HepG2 (cell line): ENCODE data around the gene SH3BP2. TPM values are rescaled to one million over a fixed set of nuclear protein-coding genes. Genes with fewer than 3 reads are reported as not detected.
A peak's percentile ranks its signal among the peaks of the same experiment; 100 is the strongest.

Experiments used
- AHR ChIP-seq: IDR thresholded peaks from 2 replicates; pipeline ENCODE4 v1.6.1; 2018; ENCODE audit warnings: missing genetic modification reagents, missing compliant biosample characterization
- BORCS8-MEF2B ChIP-seq: sonication (generic); formaldehyde crosslinking; IDR thresholded peaks from 2 replicates; pipeline ENCODE4 v1.8.0; 2022; ENCODE audit warnings: mild to moderate bottlenecking, missing genetic modification reagents
- PHF20 ChIP-seq: sonication (generic); formaldehyde crosslinking; IDR thresholded peaks from 2 replicates; pipeline ENCODE4 v1.5.0; 2020; ENCODE audit warnings: mild to moderate bottlenecking, missing genetic modification reagents
- ZBTB20 ChIP-seq: sonication (generic); formaldehyde crosslinking; IDR thresholded peaks from 2 replicates; pipeline ENCODE4 v1.8.1; 2023; ENCODE audit warnings: missing genetic modification reagents, low read depth, mild to moderate bottlenecking, borderline replicate concordance
- ZFP90 ChIP-seq: sonication (generic); formaldehyde crosslinking; IDR thresholded peaks from 2 replicates; pipeline ENCODE4 v1.8.0; 2022; ENCODE audit warnings: missing genetic modification reagents, mild to moderate bottlenecking, inconsistent platforms, borderline replicate concordance
- ZMYM4 ChIP-seq: sonication (generic); formaldehyde crosslinking; IDR thresholded peaks from 2 replicates; pipeline ENCODE4 v1.8.1; 2023; ENCODE audit warnings: mild to moderate bottlenecking, missing genetic modification reagents
- ZNF205 ChIP-seq: IDR thresholded peaks from 2 replicates; pipeline ENCODE4 v1.6.1; 2018; ENCODE audit warnings: missing biosample characterization, missing genetic modification reagents
- ZNF670 ChIP-seq: sonication (generic); formaldehyde crosslinking; IDR thresholded peaks from 2 replicates; pipeline ENCODE4 v1.8.0; 2022; ENCODE audit warnings: mild to moderate bottlenecking, missing genetic modification reagents, borderline replicate concordance
- polyA plus RNA-seq, 8 experiments: library from polyadenylated mRNA; depleted of rRNA in 3 of 8; stranded (reverse) in 7 of 8; unstranded in 1 of 8; fragments of >200 nt; fragmentation: Illumina TruSeq in 4 of 8; extraction: Trizol in 4 of 8; gene quantifications; 2 replicates each; pipeline versions ENCODE4 v1.2.1 to v1.2.3, GENCODE V29; 2011 to 2016; ENCODE audit warnings: low read depth in 4 of 8, missing spikeins in 1 of 8, mixed read lengths in 1 of 8; ENCODE audit not compliant: insufficient read depth in 1 of 8
- total RNA-seq, 5 experiments: library from RNA; depleted of rRNA; stranded (reverse); fragments of >200 nt; fragmentation: Illumina TruSeq; extraction: Trizol; gene quantifications; 2 replicates each; pipeline ENCODE4 v1.2.3, GENCODE V29; 2016; ENCODE audit warnings: low read depth in 1 of 5
- TF ChIP-seq, protein P1 (sequence below): sonication (generic); formaldehyde crosslinking; IDR thresholded peaks from 2 replicates; pipeline ENCODE4 v1.4.0; 2020; ENCODE audit warnings: missing genetic modification reagents
- TF ChIP-seq, protein P2 (sequence below): sonication (generic); formaldehyde crosslinking; IDR thresholded peaks from 2 replicates; pipeline ENCODE4 v1.5.0; 2020; ENCODE audit warnings: mild to moderate bottlenecking, missing genetic modification reagents
- TF ChIP-seq, protein P3 (sequence below): sonication (generic); formaldehyde crosslinking; IDR thresholded peaks from 2 replicates; pipeline ENCODE4 v1.4.0; 2020; ENCODE audit warnings: missing genetic modification reagents, mild to moderate bottlenecking, borderline replicate concordance
- TF ChIP-seq, protein P4 (sequence below): sonication (generic); IDR thresholded peaks from 2 replicates; pipeline ENCODE4 v1.6.1; 2016; ENCODE audit warnings: low read depth, borderline replicate concordance
- TF ChIP-seq, protein P5 (sequence below): IDR thresholded peaks from 2 replicates; pipeline ENCODE4 v1.6.1; 2016; ENCODE audit warnings: low read depth, missing genetic modification reagents, missing compliant biosample characterization
- TF ChIP-seq, protein P6 (sequence below): sonication (generic); formaldehyde crosslinking; IDR thresholded peaks from 2 replicates; pipeline ENCODE4 v1.4.0; 2020; ENCODE audit warnings: mild to moderate bottlenecking, missing genetic modification reagents

The SH3BP2 gene
- total and polyA plus RNA-seq, 2 of the 13 experiments (the other 11 are each of a cell fraction or from before 2014, with no cell fraction given), result 16.9 to 34.5 TPM

DNA sequence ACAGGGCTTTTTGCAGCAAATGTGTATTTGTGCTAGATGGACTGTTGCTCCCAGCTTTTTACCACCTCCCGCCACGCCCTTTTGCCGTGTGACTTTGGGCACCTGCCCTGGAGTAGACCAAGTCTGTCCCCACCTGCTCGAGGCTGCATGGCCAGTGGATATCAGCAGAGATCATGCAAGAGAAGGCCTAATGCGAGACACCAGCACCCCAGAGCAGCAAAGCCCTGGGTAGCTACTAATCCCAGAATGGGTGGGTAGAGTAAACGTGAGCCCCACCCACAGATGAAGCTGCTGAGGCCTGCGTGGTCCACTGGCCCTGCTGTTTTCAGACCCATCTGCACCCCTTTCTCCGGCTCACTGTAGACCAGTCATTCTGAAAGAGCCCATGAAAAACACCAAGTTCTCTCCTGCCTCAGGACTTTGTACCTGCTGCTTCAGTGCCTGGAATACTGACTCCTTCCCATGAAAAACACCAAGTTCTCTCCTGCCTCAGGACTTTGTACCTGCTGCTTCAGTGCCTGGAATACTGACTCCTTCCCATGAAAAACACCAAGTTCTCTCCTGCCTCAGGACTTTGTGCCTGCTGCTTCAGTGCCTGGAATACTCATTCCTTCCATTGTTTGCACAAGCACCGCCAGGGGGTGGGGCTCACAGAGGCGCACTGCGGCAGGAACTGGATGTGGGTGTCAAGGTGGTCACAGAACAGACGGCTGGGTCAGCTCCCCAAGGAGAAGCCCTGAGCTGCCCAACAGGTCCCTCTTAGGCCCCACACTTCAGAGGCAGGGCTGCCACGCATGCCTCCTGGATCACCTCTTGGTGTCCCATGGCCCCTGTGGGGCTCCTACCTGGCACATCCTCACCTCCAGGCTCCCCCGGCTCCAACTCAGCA, 31.6 kb upstream of the SH3BP2 start (continued):
- TF ChIP-seq, protein P1, sequence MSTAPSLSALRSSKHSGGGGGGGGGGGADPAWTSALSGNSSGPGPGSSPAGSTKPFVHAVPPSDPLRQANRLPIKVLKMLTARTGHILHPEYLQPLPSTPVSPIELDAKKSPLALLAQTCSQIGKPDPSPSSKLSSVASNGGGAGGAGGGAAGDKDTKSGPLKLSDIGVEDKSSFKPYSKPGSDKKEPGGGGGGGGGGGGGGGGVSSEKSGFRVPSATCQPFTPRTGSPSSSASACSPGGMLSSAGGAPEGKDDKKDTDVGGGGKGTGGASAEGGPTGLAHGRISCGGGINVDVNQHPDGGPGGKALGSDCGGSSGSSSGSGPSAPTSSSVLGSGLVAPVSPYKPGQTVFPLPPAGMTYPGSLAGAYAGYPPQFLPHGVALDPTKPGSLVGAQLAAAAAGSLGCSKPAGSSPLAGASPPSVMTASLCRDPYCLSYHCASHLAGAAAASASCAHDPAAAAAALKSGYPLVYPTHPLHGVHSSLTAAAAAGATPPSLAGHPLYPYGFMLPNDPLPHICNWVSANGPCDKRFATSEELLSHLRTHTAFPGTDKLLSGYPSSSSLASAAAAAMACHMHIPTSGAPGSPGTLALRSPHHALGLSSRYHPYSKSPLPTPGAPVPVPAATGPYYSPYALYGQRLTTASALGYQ (CRISPR knock-in tag), result no peak
- TF ChIP-seq, protein P2, sequence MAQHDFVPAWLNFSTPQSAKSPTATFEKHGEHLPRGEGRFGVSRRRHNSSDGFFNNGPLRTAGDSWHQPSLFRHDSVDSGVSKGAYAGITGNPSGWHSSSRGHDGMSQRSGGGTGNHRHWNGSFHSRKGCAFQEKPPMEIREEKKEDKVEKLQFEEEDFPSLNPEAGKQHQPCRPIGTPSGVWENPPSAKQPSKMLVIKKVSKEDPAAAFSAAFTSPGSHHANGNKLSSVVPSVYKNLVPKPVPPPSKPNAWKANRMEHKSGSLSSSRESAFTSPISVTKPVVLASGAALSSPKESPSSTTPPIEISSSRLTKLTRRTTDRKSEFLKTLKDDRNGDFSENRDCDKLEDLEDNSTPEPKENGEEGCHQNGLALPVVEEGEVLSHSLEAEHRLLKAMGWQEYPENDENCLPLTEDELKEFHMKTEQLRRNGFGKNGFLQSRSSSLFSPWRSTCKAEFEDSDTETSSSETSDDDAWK, result no peak
- TF ChIP-seq BORCS8-MEF2B (CRISPR knock-in tag), result no peak
- TF ChIP-seq ZNF670 (CRISPR knock-in tag), result no peak
- TF ChIP-seq ZNF205 (CRISPR knock-in tag), result peak; percentile 11; the same call in 1 of the 2 replicates
- peak; percentile 22; the same call in 1 of the 2 replicates for TF ChIP-seq ZMYM4 (CRISPR knock-in tag)
- TF ChIP-seq, protein P3, sequence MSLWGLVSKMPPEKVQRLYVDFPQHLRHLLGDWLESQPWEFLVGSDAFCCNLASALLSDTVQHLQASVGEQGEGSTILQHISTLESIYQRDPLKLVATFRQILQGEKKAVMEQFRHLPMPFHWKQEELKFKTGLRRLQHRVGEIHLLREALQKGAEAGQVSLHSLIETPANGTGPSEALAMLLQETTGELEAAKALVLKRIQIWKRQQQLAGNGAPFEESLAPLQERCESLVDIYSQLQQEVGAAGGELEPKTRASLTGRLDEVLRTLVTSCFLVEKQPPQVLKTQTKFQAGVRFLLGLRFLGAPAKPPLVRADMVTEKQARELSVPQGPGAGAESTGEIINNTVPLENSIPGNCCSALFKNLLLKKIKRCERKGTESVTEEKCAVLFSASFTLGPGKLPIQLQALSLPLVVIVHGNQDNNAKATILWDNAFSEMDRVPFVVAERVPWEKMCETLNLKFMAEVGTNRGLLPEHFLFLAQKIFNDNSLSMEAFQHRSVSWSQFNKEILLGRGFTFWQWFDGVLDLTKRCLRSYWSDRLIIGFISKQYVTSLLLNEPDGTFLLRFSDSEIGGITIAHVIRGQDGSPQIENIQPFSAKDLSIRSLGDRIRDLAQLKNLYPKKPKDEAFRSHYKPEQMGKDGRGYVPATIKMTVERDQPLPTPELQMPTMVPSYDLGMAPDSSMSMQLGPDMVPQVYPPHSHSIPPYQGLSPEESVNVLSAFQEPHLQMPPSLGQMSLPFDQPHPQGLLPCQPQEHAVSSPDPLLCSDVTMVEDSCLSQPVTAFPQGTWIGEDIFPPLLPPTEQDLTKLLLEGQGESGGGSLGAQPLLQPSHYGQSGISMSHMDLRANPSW (CRISPR knock-in tag), result no peak
- TF ChIP-seq, protein P4, sequence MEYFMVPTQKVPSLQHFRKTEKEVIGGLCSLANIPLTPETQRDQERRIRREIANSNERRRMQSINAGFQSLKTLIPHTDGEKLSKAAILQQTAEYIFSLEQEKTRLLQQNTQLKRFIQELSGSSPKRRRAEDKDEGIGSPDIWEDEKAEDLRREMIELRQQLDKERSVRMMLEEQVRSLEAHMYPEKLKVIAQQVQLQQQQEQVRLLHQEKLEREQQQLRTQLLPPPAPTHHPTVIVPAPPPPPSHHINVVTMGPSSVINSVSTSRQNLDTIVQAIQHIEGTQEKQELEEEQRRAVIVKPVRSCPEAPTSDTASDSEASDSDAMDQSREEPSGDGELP, result peak; percentile 6; the same call in 1 of the 2 replicates
- 0 out of 2 replicates have a peak, but pooled peaks have one; percentile 43 for TF ChIP-seq ZFP90
- TF ChIP-seq AHR, result no peak
- TF ChIP-seq, protein P5, sequence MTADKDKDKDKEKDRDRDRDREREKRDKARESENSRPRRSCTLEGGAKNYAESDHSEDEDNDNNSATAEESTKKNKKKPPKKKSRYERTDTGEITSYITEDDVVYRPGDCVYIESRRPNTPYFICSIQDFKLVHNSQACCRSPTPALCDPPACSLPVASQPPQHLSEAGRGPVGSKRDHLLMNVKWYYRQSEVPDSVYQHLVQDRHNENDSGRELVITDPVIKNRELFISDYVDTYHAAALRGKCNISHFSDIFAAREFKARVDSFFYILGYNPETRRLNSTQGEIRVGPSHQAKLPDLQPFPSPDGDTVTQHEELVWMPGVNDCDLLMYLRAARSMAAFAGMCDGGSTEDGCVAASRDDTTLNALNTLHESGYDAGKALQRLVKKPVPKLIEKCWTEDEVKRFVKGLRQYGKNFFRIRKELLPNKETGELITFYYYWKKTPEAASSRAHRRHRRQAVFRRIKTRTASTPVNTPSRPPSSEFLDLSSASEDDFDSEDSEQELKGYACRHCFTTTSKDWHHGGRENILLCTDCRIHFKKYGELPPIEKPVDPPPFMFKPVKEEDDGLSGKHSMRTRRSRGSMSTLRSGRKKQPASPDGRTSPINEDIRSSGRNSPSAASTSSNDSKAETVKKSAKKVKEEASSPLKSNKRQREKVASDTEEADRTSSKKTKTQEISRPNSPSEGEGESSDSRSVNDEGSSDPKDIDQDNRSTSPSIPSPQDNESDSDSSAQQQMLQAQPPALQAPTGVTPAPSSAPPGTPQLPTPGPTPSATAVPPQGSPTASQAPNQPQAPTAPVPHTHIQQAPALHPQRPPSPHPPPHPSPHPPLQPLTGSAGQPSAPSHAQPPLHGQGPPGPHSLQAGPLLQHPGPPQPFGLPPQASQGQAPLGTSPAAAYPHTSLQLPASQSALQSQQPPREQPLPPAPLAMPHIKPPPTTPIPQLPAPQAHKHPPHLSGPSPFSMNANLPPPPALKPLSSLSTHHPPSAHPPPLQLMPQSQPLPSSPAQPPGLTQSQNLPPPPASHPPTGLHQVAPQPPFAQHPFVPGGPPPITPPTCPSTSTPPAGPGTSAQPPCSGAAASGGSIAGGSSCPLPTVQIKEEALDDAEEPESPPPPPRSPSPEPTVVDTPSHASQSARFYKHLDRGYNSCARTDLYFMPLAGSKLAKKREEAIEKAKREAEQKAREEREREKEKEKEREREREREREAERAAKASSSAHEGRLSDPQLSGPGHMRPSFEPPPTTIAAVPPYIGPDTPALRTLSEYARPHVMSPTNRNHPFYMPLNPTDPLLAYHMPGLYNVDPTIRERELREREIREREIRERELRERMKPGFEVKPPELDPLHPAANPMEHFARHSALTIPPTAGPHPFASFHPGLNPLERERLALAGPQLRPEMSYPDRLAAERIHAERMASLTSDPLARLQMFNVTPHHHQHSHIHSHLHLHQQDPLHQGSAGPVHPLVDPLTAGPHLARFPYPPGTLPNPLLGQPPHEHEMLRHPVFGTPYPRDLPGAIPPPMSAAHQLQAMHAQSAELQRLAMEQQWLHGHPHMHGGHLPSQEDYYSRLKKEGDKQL, result no peak
- TF ChIP-seq, protein P6, sequence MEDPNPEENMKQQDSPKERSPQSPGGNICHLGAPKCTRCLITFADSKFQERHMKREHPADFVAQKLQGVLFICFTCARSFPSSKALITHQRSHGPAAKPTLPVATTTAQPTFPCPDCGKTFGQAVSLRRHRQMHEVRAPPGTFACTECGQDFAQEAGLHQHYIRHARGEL, result no peak
- TF ChIP-seq ZBTB20 (CRISPR knock-in tag), result no peak
- TF ChIP-seq PHF20 (CRISPR knock-in tag), result no peak
